HCT116 (cell line): ENCODE data around the gene CCL28. TPM values are rescaled to one million over a fixed set of nuclear protein-coding genes. Genes with fewer than 3 reads are reported as not detected.
"Not testable (repeated sequence)": the region's sequence is repeated elsewhere in the genome, so short reads cannot be mapped to it uniquely, and the experiment has no call there.

Source experiments
- ATAC-seq: fragments of 200-7000 bp; cut with Tn5 transposase; 2 replicates; pipeline ENCODE4 v1.9.1; 2020; ENCODE audit warnings: mild to moderate bottlenecking, moderate library complexity
- BruUV-seq: library from RNA; stranded (reverse); fragments of 400-500 nt; replicated peaks from 2 replicates; lab custom pipeline; 2021; lab: Mats Ljungman, UMichigan
- CTCF ChIA-PET: fragments of 300-600 bp; sonication (Branson Sonifier 250); formaldehyde crosslinking; loops from one replicate; lab custom pipeline; 2021; ENCODE audit warnings: antibody characterized with exemption; lab: Charles Lee
- POLR2A ChIA-PET: fragments of 300-600, 350-600 bp; sonication (Branson Sonifier 250); formaldehyde crosslinking; loops from one replicate; lab custom pipeline; 2021; ENCODE audit warnings: antibody characterized with exemption; lab: Charles Lee
- RAD21 ChIA-PET, 2 experiments: fragments of 300-600 bp; sonication (Branson Sonifier 250); formaldehyde crosslinking; loops; one replicate each; lab custom pipeline; 2023; ENCODE audit warnings: low total read pairs in 2 of 2; ENCODE audit not compliant: uncharacterized antibody in 2 of 2, unreplicated experiment in 2 of 2, low non-redundant PET in 1 of 2; lab: Charles Lee
- DNase-seq: peaks from one replicate; pipeline ENCODE4 v3.0.0-alpha.2; 2010; ENCODE audit warnings: low read depth, low spot score
- H2AFZ ChIP-seq: fragments of 200-600 bp; shearing (Covaris generic), sonication (generic); 2 replicates; pipeline ENCODE4 v1.6.1; 2017; ENCODE audit warnings: low read depth, mixed run types, mixed read lengths, antibody characterized with exemption, low read length; ENCODE audit not compliant: poor library complexity, severe bottlenecking
- H3K27ac ChIP-seq: 2 replicates; pipeline ENCODE4 v1.5.1; 2012; ENCODE audit warnings: low read depth, low read length
- H3K27me3 ChIP-seq: fragments of 200-600 bp; sonication (generic); 2 replicates; pipeline ENCODE4 v1.6.1; 2016; ENCODE audit warnings: mixed run types, low read length, mixed read lengths; ENCODE audit not compliant: insufficient read depth
- H3K36me3 ChIP-seq, 2 experiments: fragments of 200-500 bp in 1 of 2; fragments of 200-600 bp in 1 of 2; sonication (Bioruptor generic) in 1 of 2; sonication (generic) in 1 of 2; 2 replicates each; pipeline versions ENCODE4 v1.5.1 to v1.6.1; 2014 to 2016; ENCODE audit warnings: low read length in 2 of 2, inconsistent platforms in 1 of 2, mixed read lengths in 1 of 2, mixed run types in 1 of 2; ENCODE audit not compliant: insufficient read depth in 2 of 2, control insufficient read depth in 1 of 2
- H3K4me1 ChIP-seq, 2 experiments: fragments of 200-600 bp in 1 of 2; sonication (generic) in 1 of 2; 2 replicates each; pipeline versions ENCODE4 v1.5.1 to v1.6.1; 2012 to 2017; ENCODE audit warnings: low read length in 2 of 2, inconsistent platforms in 1 of 2, mild to moderate bottlenecking in 1 of 2, mixed read lengths in 1 of 2, mixed run types in 1 of 2, moderate library complexity in 1 of 2; ENCODE audit not compliant: insufficient read depth in 2 of 2, control insufficient read depth in 1 of 2
- H3K4me2 ChIP-seq: fragments of 200-600 bp; sonication (generic); 2 replicates; pipeline ENCODE4 v1.6.1; 2017; ENCODE audit warnings: mixed run types, low read length, mixed read lengths
- H3K4me3 ChIP-seq, 2 experiments: fragments of 200-600 bp in 1 of 2; sonication (generic) in 1 of 2; replicated peaks in 1 of 2; 2 replicates each; pipeline ENCODE4 v1.5.1; 2011 to 2016; ENCODE audit warnings: low read length in 2 of 2, control low read depth in 1 of 2, low read depth in 1 of 2, mild to moderate bottlenecking in 1 of 2, mixed read lengths in 1 of 2, mixed run types in 1 of 2
- H3K79me2 ChIP-seq: fragments of 200-600 bp; sonication (generic); 2 replicates; pipeline ENCODE4 v1.6.1; 2017; ENCODE audit warnings: mild to moderate bottlenecking, mixed run types, low read length, moderate library complexity, mixed read lengths; ENCODE audit not compliant: insufficient read depth
- H3K9ac ChIP-seq: fragments of 200-600 bp; sonication (generic); 2 replicates; pipeline ENCODE4 v1.6.1; 2016; ENCODE audit warnings: low read length, mixed read lengths
- H3K9me2 ChIP-seq: fragments of 200-600 bp; sonication (generic), shearing (Covaris generic); 2 replicates; pipeline ENCODE4 v1.6.1; 2017; ENCODE audit warnings: mixed run types, mild to moderate bottlenecking, moderate library complexity; ENCODE audit not compliant: insufficient read depth
- H3K9me3 ChIP-seq, 2 experiments: fragments of 200-500 bp in 1 of 2; fragments of 200-600 bp in 1 of 2; sonication (Bioruptor generic) in 1 of 2; sonication (generic) in 1 of 2; 2 replicates each; pipeline ENCODE4 v1.6.1; 2014 to 2017; ENCODE audit warnings: low read length in 2 of 2, mixed read lengths in 2 of 2, inconsistent platforms in 1 of 2, low read depth in 1 of 2, mild to moderate bottlenecking in 1 of 2, mixed run types in 1 of 2, moderate library complexity in 1 of 2; ENCODE audit not compliant: control insufficient read depth in 1 of 2, insufficient read depth in 1 of 2
- H4K20me1 ChIP-seq: fragments of 200-600 bp; sonication (generic), shearing (Covaris generic); 2 replicates; pipeline ENCODE4 v1.6.1; 2017; ENCODE audit warnings: mixed run types, mild to moderate bottlenecking, moderate library complexity; ENCODE audit not compliant: insufficient read depth
- CBX3 ChIP-seq: IDR thresholded peaks from 2 replicates; pipeline ENCODE4 v1.6.1; 2012; ENCODE audit warnings: low read depth
- EGR1 ChIP-seq: IDR thresholded peaks from 2 replicates; pipeline ENCODE4 v1.6.1; 2012; ENCODE audit warnings: low read depth
- POLR2A ChIP-seq: IDR thresholded peaks from 2 replicates; pipeline ENCODE4 v1.7.0; 2011; ENCODE audit warnings: borderline replicate concordance; ENCODE audit not compliant: insufficient read depth, insufficient read length; ENCODE audit errors: extremely low read depth
- SP1 ChIP-seq: IDR thresholded peaks from 2 replicates; pipeline ENCODE4 v1.6.1; 2012; ENCODE audit warnings: low read depth
- SRF ChIP-seq: IDR thresholded peaks from 2 replicates; pipeline ENCODE4 v1.6.1; 2012; ENCODE audit warnings: low read depth
- intact Hi-C: fragments of 100-400 bp; cut with micrococcal nuclease; formaldehyde crosslinking; loops from 2 replicates; pipeline ENCODE4 v1.10.0; 2022
- total RNA-seq: library from RNA; stranded (reverse); gene quantifications from one replicate; pipeline ENCODE4 v1.2.1, GENCODE V29; 2021; ENCODE audit not compliant: unreplicated experiment
- TF ChIP-seq, protein P1 (sequence below): IDR thresholded peaks from 2 replicates; pipeline ENCODE4 v1.6.1; 2011; ENCODE audit warnings: mild to moderate bottlenecking, low read length, moderate library complexity; ENCODE audit not compliant: insufficient replicate concordance; ENCODE audit errors: extremely low read depth
- TF ChIP-seq, protein P2 (sequence below), 3 experiments: fragments of 200-600 bp in 1 of 3; sonication (generic) in 1 of 3; IDR thresholded peaks in 2 of 3; conservative IDR thresholded peaks in 1 of 3; 2 replicates each; pipeline ENCODE4 v1.5.1; 2012 to 2017; ENCODE audit warnings: low read depth in 2 of 3, low read length in 2 of 3, antibody characterized with exemption in 1 of 3, borderline replicate concordance in 1 of 3, control low read depth in 1 of 3, mild to moderate bottlenecking in 1 of 3, mixed read lengths in 1 of 3, mixed run types in 1 of 3, moderate library complexity in 1 of 3; ENCODE audit not compliant: insufficient read depth in 1 of 3

The CCL28 gene
- total RNA-seq, 1 experiment from 2014 or later, result 0.25 TPM

- RAD21 ChIA-PET, result no interaction called here
- Histone ChIP-seq H4K20me1 (no peaks in the 10 kb centered on the region), H3K4me3 (no peak overlapping the region), H3K9ac (no peak overlapping the region), H3K9me3 (no peaks in the 10 kb centered on the region), H2AFZ (no peak overlapping the region), H3K79me2 (no peaks in the 10 kb centered on the region), H3K27ac (no peak overlapping the region), H3K4me2 (no peak overlapping the region), H3K4me1 (peaks cover 7 to 10% of the 10 kb centered on the region in 2 experiments), H3K27me3 (no peaks in the 10 kb centered on the region), H3K36me3 (no peaks in the 10 kb centered on the region), H3K9me2 (no peaks in the 10 kb centered on the region)
- no TSS peak for BruUV-seq
- CTCF ChIA-PET, result interaction anchor here (1.1 kb wide), 1 partner anchor 58 kb away, joined by 3 read pairs; the partner anchor contains the start of gene TMEM267
- DNase-seq (no peak), ATAC-seq (no peak)
- intact Hi-C loops, result no loop called here
- TF ChIP-seq CBX3 (no peak), SRF (peak; percentile 29; the same call in 1 of the 2 replicates)
- POLR2A ChIA-PET, result no interaction called here
These were observed 13.8 kb upstream of the CCL28 start for GRCh38 chr5:43425983-43426382.

DNA sequence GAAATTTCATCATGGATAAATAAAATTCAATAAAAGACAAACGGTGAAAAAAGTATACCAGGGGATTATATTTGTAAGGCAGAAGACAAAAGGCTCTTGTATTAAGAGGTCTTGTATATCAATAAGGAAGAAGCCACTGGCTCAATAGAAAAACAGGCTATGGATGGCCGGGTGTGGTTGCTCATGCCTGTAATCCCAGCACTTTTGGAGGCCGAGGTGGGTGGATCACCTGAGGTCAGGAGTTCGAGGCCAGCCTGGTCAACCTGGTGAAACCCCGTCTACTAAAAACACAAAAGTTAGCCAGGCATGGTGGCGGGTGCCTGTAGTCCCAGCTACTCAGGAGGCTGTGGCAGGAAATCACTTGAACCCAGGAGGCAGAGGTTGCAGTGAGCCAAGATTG, 10.9 kb upstream of the CCL28 start:
- RAD21 ChIA-PET, DNase-seq, H3K9me2 ChIP-seq, H4K20me1 ChIP-seq, intact Hi-C loops, H3K36me3 ChIP-seq, CTCF ChIA-PET, ATAC-seq, H3K4me3 ChIP-seq, H3K9ac ChIP-seq, H3K79me2 ChIP-seq, BruUV-seq, H3K27ac ChIP-seq, H3K27me3 ChIP-seq, POLR2A ChIA-PET, H2AFZ ChIP-seq, H3K9me3 ChIP-seq, H3K4me2 ChIP-seq: not testable (repeated sequence)
- peaks cover 7 to 10% of the 10 kb centered on the region in 2 experiments for H3K4me1 ChIP-seq

GRCh38 chr5:43422143-43422542, 10.0 kb upstream of the CCL28 start:
- no peaks in the 10 kb centered on the region for H4K20me1 ChIP-seq
- no peak overlapping the region for H2AFZ ChIP-seq
- H3K4me1 ChIP-seq, result peaks cover 7 to 10% of the 10 kb centered on the region in 2 experiments
- H3K9me2 ChIP-seq, result no peaks in the 10 kb centered on the region
- H3K79me2 ChIP-seq, result no peaks in the 10 kb centered on the region
- H3K4me2 ChIP-seq, result peak overlapping the region; percentile 25; the same call in 1 of the 2 replicates
- intact Hi-C loops, result no loop called here
- H3K9me3 ChIP-seq, result no peaks in the 10 kb centered on the region
- ChIA-PET RAD21 (no interaction called here), CTCF (no interaction called here), POLR2A (no interaction called here)
- ATAC-seq (no peak), DNase-seq (no peak)
- H3K27ac ChIP-seq, result no peak overlapping the region
- no peaks in the 10 kb centered on the region for H3K36me3 ChIP-seq
- no peak overlapping the region for H3K9ac ChIP-seq
- H3K27me3 ChIP-seq, result no peaks in the 10 kb centered on the region
- no TSS peak for BruUV-seq
- H3K4me3 ChIP-seq, result no peak overlapping the region
- TF ChIP-seq, protein P1, sequence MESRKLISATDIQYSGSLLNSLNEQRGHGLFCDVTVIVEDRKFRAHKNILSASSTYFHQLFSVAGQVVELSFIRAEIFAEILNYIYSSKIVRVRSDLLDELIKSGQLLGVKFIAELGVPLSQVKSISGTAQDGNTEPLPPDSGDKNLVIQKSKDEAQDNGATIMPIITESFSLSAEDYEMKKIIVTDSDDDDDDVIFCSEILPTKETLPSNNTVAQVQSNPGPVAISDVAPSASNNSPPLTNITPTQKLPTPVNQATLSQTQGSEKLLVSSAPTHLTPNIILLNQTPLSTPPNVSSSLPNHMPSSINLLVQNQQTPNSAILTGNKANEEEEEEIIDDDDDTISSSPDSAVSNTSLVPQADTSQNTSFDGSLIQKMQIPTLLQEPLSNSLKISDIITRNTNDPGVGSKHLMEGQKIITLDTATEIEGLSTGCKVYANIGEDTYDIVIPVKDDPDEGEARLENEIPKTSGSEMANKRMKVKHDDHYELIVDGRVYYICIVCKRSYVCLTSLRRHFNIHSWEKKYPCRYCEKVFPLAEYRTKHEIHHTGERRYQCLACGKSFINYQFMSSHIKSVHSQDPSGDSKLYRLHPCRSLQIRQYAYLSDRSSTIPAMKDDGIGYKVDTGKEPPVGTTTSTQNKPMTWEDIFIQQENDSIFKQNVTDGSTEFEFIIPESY, result no peak
- TF ChIP-seq, protein P2, sequence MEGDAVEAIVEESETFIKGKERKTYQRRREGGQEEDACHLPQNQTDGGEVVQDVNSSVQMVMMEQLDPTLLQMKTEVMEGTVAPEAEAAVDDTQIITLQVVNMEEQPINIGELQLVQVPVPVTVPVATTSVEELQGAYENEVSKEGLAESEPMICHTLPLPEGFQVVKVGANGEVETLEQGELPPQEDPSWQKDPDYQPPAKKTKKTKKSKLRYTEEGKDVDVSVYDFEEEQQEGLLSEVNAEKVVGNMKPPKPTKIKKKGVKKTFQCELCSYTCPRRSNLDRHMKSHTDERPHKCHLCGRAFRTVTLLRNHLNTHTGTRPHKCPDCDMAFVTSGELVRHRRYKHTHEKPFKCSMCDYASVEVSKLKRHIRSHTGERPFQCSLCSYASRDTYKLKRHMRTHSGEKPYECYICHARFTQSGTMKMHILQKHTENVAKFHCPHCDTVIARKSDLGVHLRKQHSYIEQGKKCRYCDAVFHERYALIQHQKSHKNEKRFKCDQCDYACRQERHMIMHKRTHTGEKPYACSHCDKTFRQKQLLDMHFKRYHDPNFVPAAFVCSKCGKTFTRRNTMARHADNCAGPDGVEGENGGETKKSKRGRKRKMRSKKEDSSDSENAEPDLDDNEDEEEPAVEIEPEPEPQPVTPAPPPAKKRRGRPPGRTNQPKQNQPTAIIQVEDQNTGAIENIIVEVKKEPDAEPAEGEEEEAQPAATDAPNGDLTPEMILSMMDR (IDR thresholded peaks at IDR 0.05 in 2 of 3, conservative IDR thresholded peaks at IDR 0.05 in 1 of 3; ENCODE audit: borderline replicate concordance in 1 of 3, insufficient read depth in 1 of 3, low read depth in 2 of 3, low read length in 2 of 3), result no peak
- TF ChIP-seq EGR1, result no peak
- TF ChIP-seq POLR2A, result no peak
- no peak for TF ChIP-seq SP1
